Mesenchymal stem cell (in vitro differentiated cells and primary cell): ENCODE data around the gene RBM12.

Experiments used
- DNase-seq: peaks from one replicate; pipeline ENCODE4 v3.0.0-alpha.2; 2013
- H2AFZ ChIP-seq: one replicate; pipeline ENCODE4 v1.6.1; 2013; ENCODE audit warnings: low read depth, mild to moderate bottlenecking, control low read depth, inconsistent platforms, low read length, moderate library complexity
- H2AK5ac ChIP-seq: 2 replicates; pipeline ENCODE4 v1.6.1; 2013; ENCODE audit warnings: low read length, moderate library complexity, mild to moderate bottlenecking, inconsistent platforms; ENCODE audit not compliant: severe bottlenecking
- H2BK120ac ChIP-seq: one replicate; pipeline ENCODE4 v1.6.1; 2013; ENCODE audit warnings: low read depth, mild to moderate bottlenecking, inconsistent platforms, low read length, moderate library complexity
- H2BK12ac ChIP-seq, 2 experiments: one replicate each; pipeline ENCODE4 v1.6.1; 2013; ENCODE audit warnings: inconsistent platforms in 2 of 2, low read length in 2 of 2, mild to moderate bottlenecking in 2 of 2, moderate library complexity in 2 of 2, control low read depth in 1 of 2
- H2BK15ac ChIP-seq: one replicate; pipeline ENCODE4 v1.6.1; 2013; ENCODE audit warnings: mild to moderate bottlenecking, low read depth, inconsistent platforms; ENCODE audit not compliant: poor library complexity, severe bottlenecking
- H2BK5ac ChIP-seq: 2 replicates; pipeline ENCODE4 v1.6.1; 2013; ENCODE audit warnings: low read depth, mild to moderate bottlenecking, low read length, control low read depth, inconsistent platforms; ENCODE audit not compliant: poor library complexity, severe bottlenecking
- H3K14ac ChIP-seq, 2 experiments: one replicate each; pipeline ENCODE4 v1.6.1; 2013; ENCODE audit warnings: inconsistent platforms in 2 of 2, low read length in 2 of 2, control low read depth in 1 of 2, mild to moderate bottlenecking in 1 of 2, moderate library complexity in 1 of 2
- H3K18ac ChIP-seq, 2 experiments: one replicate each; pipeline ENCODE4 v1.6.1; 2013; ENCODE audit warnings: inconsistent platforms in 2 of 2, low read length in 2 of 2, control low read depth in 1 of 2, low read depth in 1 of 2, mild to moderate bottlenecking in 1 of 2
- H3K23ac ChIP-seq, 2 experiments: one replicate each; pipeline ENCODE4 v1.6.1; 2013; ENCODE audit warnings: inconsistent platforms in 2 of 2, low read length in 2 of 2, mild to moderate bottlenecking in 2 of 2, moderate library complexity in 2 of 2, control low read depth in 1 of 2
- H3K27ac ChIP-seq: 2 replicates; pipeline ENCODE4 v1.5.1; 2013; ENCODE audit warnings: mild to moderate bottlenecking, moderate library complexity, low read length, control low read depth, inconsistent platforms; ENCODE audit not compliant: poor library complexity, severe bottlenecking
- H3K27me3 ChIP-seq, 2 experiments: 2 replicates each; pipeline versions ENCODE4 v1.6.1 to v1.7.0; 2013; ENCODE audit warnings: low read length in 2 of 2, mild to moderate bottlenecking in 2 of 2, moderate library complexity in 2 of 2, control low read depth in 1 of 2, inconsistent platforms in 1 of 2; ENCODE audit not compliant: control insufficient read depth in 1 of 2, insufficient read depth in 1 of 2
- H3K36me3 ChIP-seq, 2 experiments: 2 replicates each; pipeline versions ENCODE4 v1.6.1 to v1.7.0; 2013; ENCODE audit warnings: low read length in 2 of 2, control low read depth in 1 of 2, inconsistent platforms in 1 of 2, low read depth in 1 of 2, mild to moderate bottlenecking in 1 of 2; ENCODE audit not compliant: insufficient read depth in 2 of 2, control insufficient read depth in 1 of 2
- H3K4ac ChIP-seq, 2 experiments: one replicate each; pipeline ENCODE4 v1.6.1; 2013; ENCODE audit warnings: inconsistent platforms in 2 of 2, low read length in 2 of 2, mild to moderate bottlenecking in 2 of 2, moderate library complexity in 2 of 2, control low read depth in 1 of 2, low read depth in 1 of 2
- H3K4me1 ChIP-seq: 2 replicates; pipeline ENCODE4 v1.6.1; 2013; ENCODE audit warnings: low read depth, low read length, control low read depth; ENCODE audit not compliant: control insufficient read depth, insufficient read depth
- H3K4me2 ChIP-seq: 2 replicates; pipeline ENCODE4 v1.6.1; 2013; ENCODE audit warnings: low read length, mild to moderate bottlenecking, inconsistent platforms; ENCODE audit not compliant: poor library complexity, severe bottlenecking
- H3K4me3 ChIP-seq, 2 experiments: 2 replicates each; pipeline versions ENCODE4 v1.5.1 to v1.7.0; 2013; ENCODE audit warnings: low read length in 2 of 2, mild to moderate bottlenecking in 2 of 2, control low read depth in 1 of 2, low read depth in 1 of 2; ENCODE audit not compliant: insufficient read depth in 1 of 2
- H3K79me1 ChIP-seq: replicated peaks from 2 replicates; pipeline ENCODE4 v1.6.1; 2013; ENCODE audit warnings: mild to moderate bottlenecking, control low read depth, low read length, inconsistent platforms; ENCODE audit not compliant: poor library complexity, severe bottlenecking
- H3K9ac ChIP-seq: 2 replicates; pipeline ENCODE4 v1.7.0; 2013; ENCODE audit warnings: mild to moderate bottlenecking, low read length, moderate library complexity
- H3K9me3 ChIP-seq: 2 replicates; pipeline ENCODE4 v1.7.0; 2013; ENCODE audit warnings: mild to moderate bottlenecking, low read length; ENCODE audit not compliant: control insufficient read depth
- H4K8ac ChIP-seq: one replicate; pipeline ENCODE4 v1.6.1; 2013; ENCODE audit warnings: inconsistent platforms, mild to moderate bottlenecking, low read length, moderate library complexity
- H4K91ac ChIP-seq: one replicate; pipeline ENCODE4 v1.6.1; 2013; ENCODE audit warnings: mild to moderate bottlenecking, low read length, inconsistent platforms
- WGBS: methylation state at CpG from one replicate; pipeline ENCODE4 v1.1.7; 2013; ENCODE audit warnings: mixed read lengths; 5-methylcytosine and 5-hydroxymethylcytosine counted together

Gene RBM12

DNA sequence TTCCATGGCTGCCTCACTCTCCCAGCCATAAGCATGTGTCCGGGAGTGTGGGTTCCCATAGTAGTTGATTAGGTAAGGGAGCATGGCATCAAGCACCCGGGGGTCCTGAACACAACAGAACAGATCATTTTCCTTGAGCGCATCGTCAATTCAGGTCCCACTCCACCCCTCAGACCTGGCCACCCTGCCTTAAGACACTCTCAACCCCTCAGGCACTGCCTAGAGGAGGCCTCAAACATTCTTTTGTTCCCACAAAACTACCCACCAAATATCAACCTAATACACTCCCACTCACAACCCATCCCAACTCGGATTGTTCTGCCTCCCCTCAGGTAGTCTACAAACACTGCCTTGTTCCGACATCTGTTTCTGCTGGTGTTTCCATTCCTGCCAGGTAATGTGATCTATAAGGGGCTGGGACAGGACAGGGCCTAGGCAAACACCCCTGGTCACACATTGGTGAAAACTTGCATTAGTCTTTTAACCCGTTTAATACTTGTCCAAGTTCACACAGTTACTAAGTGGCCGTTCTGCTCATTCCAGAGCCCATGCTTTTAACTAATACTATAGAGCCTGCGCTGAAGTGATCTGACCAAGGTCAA, 33.1 kb upstream of the RBM12 start:
- Histone ChIP-seq H3K27ac (no peak overlapping the region), H2BK15ac (no peak overlapping the region), H3K4me1 (peaks cover 14% of the 10 kb centered on the region), H3K4ac (no peak overlapping the region), H3K36me3 (peaks cover 21 to 48% of the 10 kb centered on the region in 2 experiments), H3K18ac (no peak overlapping the region), H3K79me1 (peaks cover 21% of the 10 kb centered on the region), H4K8ac (no peak overlapping the region), H2BK5ac (peak overlapping the region; percentile 9), H3K4me3 (peak overlapping the region in 1 of 2 experiments; percentile 99), H2BK120ac (no peak overlapping the region), H3K14ac (no peak overlapping the region), H3K27me3 (no peaks in the 10 kb centered on the region), H2BK12ac (no peak overlapping the region), H4K91ac (no peak overlapping the region), H3K9ac (peak overlapping the region; percentile 99), H2AFZ (no peak overlapping the region), H3K23ac (peak overlapping the region in 1 of 2 experiments; percentile 78), H3K9me3 (no peaks in the 10 kb centered on the region), H3K4me2 (peak overlapping the region; percentile 91), H2AK5ac (no peak overlapping the region)
- WGBS = 89% methylated on average over 9 of the region's 9 CpGs
- no peak for DNase-seq

DNA sequence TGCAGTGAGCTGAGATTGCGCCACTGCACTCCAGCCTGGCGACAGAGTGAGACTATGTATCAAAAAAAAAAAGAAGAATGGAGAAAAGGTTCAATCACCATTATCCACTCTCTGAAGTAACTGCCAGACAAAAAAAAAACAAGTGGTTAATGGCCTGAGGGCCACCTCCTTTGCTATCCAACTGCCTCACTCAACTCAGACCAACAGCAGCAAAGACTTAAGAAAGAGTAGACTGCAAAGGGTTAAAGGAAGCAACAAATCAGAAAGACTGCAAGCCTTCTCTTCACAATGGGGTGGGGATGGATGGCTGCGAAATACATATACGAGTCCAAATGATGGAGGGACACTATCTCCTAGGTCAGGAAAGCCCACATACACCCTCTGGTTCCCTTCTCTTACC, 31.3 kb upstream of the RBM12 start:
- Histone ChIP-seq H3K9ac (no peak overlapping the region), H3K4me2 (no peak overlapping the region), H2AFZ (no peak overlapping the region), H4K91ac (no peak overlapping the region), H2AK5ac (no peak overlapping the region), H2BK12ac (no peak overlapping the region), H3K4ac (no peak overlapping the region), H3K27me3 (no peaks in the 10 kb centered on the region), H2BK120ac (no peak overlapping the region), H3K14ac (no peak overlapping the region), H3K79me1 (peaks cover 23% of the 10 kb centered on the region), H2BK15ac (no peak overlapping the region), H3K4me3 (no peak overlapping the region), H3K23ac (no peak overlapping the region), H3K18ac (peak overlapping the region in 1 of 2 experiments; percentile 17), H3K36me3 (peaks cover 22 to 36% of the 10 kb centered on the region in 2 experiments), H2BK5ac (no peak overlapping the region), H3K9me3 (no peaks in the 10 kb centered on the region), H4K8ac (no peak overlapping the region), H3K27ac (no peak overlapping the region), H3K4me1 (peaks cover 11% of the 10 kb centered on the region)
- WGBS = 84% methylated on average over 2 of the region's 4 CpGs
- DNase-seq = no peak

DNA sequence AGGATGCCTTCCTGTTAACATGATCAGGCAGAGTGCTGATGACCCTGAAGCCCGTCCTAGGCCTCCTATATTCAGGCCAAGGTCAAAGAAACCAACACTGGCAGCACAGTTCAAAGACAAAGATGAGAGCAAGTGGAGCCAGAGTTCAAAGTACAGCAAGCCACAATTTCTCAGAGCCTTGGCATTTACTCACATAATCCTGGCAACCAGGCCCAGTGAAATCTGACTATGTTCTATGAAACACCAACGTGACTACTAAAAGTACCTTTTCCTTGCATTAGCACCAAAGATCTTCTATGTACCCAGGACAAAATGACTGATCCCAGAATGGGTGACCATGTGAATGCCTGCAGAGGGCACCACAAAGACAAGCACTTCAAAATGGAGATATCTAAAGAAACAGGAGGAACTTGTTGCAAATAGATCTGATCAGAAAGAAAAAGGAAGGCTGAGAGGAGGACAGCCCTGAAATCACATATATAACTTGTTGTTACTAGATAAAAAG, 30.6 kb upstream of the RBM12 start:
- H3K4me1 ChIP-seq = peaks cover 9% of the 10 kb centered on the region
- no peak overlapping the region for H3K18ac ChIP-seq
- WGBS = 74% methylated on average over 2 of the region's 2 CpGs
- no peak overlapping the region for H2BK5ac ChIP-seq
- H2AFZ ChIP-seq = no peak overlapping the region
- no peak overlapping the region for H3K4ac ChIP-seq
- peaks cover 23 to 36% of the 10 kb centered on the region in 2 experiments for H3K36me3 ChIP-seq
- H4K91ac ChIP-seq = no peak overlapping the region
- no peaks in the 10 kb centered on the region for H3K27me3 ChIP-seq
- no peak overlapping the region for H3K14ac ChIP-seq
- DNase-seq = no peak
- no peak overlapping the region for H3K27ac ChIP-seq
- no peak overlapping the region for H2BK15ac ChIP-seq
- no peak overlapping the region for H3K4me3 ChIP-seq
- no peak overlapping the region for H2AK5ac ChIP-seq
- H4K8ac ChIP-seq = no peak overlapping the region
- no peak overlapping the region for H3K9ac ChIP-seq
- no peak overlapping the region for H3K23ac ChIP-seq
- no peaks in the 10 kb centered on the region for H3K9me3 ChIP-seq
- no peak overlapping the region for H2BK12ac ChIP-seq
- H2BK120ac ChIP-seq = no peak overlapping the region
- no peak overlapping the region for H3K4me2 ChIP-seq
- peaks cover 24% of the 10 kb centered on the region for H3K79me1 ChIP-seq

DNA sequence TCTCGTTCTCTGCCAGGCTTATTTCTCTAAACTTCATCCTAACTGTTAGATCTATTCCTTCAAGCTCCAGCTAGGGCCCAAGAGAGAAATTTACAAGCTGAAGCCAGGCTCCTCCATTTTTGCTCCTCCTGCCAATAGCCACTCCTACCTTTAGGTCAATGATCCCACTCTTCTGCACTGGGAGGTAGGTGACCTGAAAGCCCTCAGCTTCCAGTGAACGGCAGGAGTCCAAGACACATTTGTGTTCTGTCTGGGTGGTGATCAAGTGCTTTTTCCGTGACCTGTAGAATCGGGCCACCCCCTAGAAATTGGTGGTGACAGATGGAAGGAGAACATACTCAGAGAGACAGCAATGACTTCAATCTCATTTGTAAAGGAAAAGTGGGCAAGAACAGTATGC, 25.6 kb upstream of the RBM12 start:
- DNase-seq = no peak
- Histone ChIP-seq H3K14ac (no peak overlapping the region), H2BK12ac (no peak overlapping the region), H3K9me3 (no peaks in the 10 kb centered on the region), H3K79me1 (peaks cover 8% of the 10 kb centered on the region), H3K4me3 (no peak overlapping the region), H3K27ac (no peak overlapping the region), H3K9ac (no peak overlapping the region), H2BK120ac (no peak overlapping the region), H4K91ac (no peak overlapping the region), H4K8ac (no peak overlapping the region), H2BK5ac (no peak overlapping the region), H3K4ac (no peak overlapping the region), H2BK15ac (no peak overlapping the region), H3K4me2 (no peak overlapping the region), H2AK5ac (no peak overlapping the region), H3K4me1 (no peaks in the 10 kb centered on the region), H2AFZ (no peak overlapping the region), H3K18ac (no peak overlapping the region), H3K36me3 (peaks cover 50 to 58% of the 10 kb centered on the region in 2 experiments), H3K23ac (no peak overlapping the region), H3K27me3 (no peaks in the 10 kb centered on the region)
- WGBS = 100% methylated on average over 4 of the region's 4 CpGs
